WERI-Rb-1 (cell line): ENCODE measurements around the gene ACOT2.
"Not testable (repeated sequence)": the region's sequence is repeated elsewhere in the genome, so short reads cannot be mapped to it uniquely, and the experiment has no call there.

Source experiments
- DNase-seq: peaks from one replicate; pipeline ENCODE4 v3.0.0-alpha.2; 2020
- H3K27ac ChIP-seq: fragments of 250-450 bp; sonication (Bioruptor Pico); 2 replicates; pipeline ENCODE4 v1.5.1; 2020; ENCODE audit warnings: mild to moderate bottlenecking, moderate library complexity
- H3K27me3 ChIP-seq: fragments of 250-450 bp; sonication (Bioruptor Pico); 2 replicates; pipeline ENCODE4 v1.5.1; 2021; ENCODE audit warnings: mild to moderate bottlenecking, low read depth, moderate library complexity; ENCODE audit not compliant: insufficient read depth, severe bottlenecking
- H3K36me3 ChIP-seq: fragments of 250-450 bp; sonication (Bioruptor Pico); 2 replicates; pipeline ENCODE4 v1.5.1; 2020; ENCODE audit warnings: mild to moderate bottlenecking, moderate library complexity
- H3K4me3 ChIP-seq: 2 replicates; pipeline ENCODE4 v1.5.1; 2011; ENCODE audit warnings: low read depth, mild to moderate bottlenecking, control low read depth, low read length
- H3K9me3 ChIP-seq: fragments of 250-450 bp; sonication (Bioruptor Pico); 2 replicates; pipeline ENCODE4 v1.5.1; 2021; ENCODE audit warnings: mild to moderate bottlenecking, moderate library complexity; ENCODE audit not compliant: severe bottlenecking
- CTCF ChIP-seq: IDR thresholded peaks from 2 replicates; pipeline ENCODE4 v1.5.1; 2011; ENCODE audit warnings: low read depth, mild to moderate bottlenecking, control low read depth, inconsistent platforms, low read length

The ACOT2 gene

DNA sequence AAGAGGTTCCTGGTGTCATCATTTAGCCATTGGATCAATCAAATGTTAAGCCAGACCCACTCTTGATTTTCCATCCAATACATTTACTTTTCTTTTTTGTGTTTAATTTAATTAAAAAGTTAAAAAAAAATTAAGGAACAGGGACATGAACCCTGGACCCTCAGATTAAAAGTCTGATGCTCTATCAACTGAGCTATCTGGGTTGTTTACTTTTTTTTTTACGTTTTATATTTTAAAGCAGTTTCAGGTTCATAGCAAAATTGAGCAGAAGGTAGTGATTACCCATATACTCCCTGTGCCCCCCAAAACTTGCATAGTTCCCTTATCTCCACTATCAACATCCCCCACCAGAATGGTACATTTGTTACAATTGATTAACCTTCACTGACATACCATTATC lies 19.7 kb downstream of the ACOT2 start:
- Histone ChIP-seq H3K36me3 (no peaks in the 10 kb centered on the region), H3K4me3 (no peak overlapping the region), H3K27me3 (no peaks in the 10 kb centered on the region), H3K9me3 (no peaks in the 10 kb centered on the region), H3K27ac (no peak overlapping the region)
- no peak for TF ChIP-seq CTCF
- DNase-seq: no peak

DNA sequence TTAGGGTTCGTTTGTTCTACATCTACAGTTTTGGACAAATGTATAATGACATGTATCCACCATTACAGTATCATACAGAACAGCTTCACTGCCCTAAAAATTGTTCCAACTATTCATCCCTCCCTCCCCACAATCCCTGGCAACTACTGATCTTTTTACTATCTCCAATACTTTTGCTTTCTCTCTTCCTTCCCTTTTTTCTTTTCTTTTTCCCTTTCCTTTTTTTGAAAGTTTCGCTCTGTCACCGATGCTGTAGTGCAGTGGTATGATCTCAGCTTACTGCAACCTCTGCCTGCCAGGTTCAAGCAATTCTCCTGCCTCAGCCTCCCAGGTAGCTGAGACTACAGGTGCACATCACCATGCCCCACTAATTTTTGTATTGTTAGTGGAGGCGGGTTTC lies 20.1 kb downstream of the ACOT2 start:
- no peaks in the 10 kb centered on the region for H3K9me3 ChIP-seq
- DNase-seq: no peak
- no peaks in the 10 kb centered on the region for H3K27me3 ChIP-seq
- no peak overlapping the region for H3K27ac ChIP-seq
- no peak overlapping the region for H3K4me3 ChIP-seq
- TF ChIP-seq CTCF: no peak
- no peaks in the 10 kb centered on the region for H3K36me3 ChIP-seq

GRCh38 chr14:73590673-73591004 lies 21.6 kb downstream of the ACOT2 start:
- not testable (repeated sequence) for H3K36me3 ChIP-seq, H3K4me3 ChIP-seq, H3K27me3 ChIP-seq, H3K27ac ChIP-seq, DNase-seq, H3K9me3 ChIP-seq

DNA sequence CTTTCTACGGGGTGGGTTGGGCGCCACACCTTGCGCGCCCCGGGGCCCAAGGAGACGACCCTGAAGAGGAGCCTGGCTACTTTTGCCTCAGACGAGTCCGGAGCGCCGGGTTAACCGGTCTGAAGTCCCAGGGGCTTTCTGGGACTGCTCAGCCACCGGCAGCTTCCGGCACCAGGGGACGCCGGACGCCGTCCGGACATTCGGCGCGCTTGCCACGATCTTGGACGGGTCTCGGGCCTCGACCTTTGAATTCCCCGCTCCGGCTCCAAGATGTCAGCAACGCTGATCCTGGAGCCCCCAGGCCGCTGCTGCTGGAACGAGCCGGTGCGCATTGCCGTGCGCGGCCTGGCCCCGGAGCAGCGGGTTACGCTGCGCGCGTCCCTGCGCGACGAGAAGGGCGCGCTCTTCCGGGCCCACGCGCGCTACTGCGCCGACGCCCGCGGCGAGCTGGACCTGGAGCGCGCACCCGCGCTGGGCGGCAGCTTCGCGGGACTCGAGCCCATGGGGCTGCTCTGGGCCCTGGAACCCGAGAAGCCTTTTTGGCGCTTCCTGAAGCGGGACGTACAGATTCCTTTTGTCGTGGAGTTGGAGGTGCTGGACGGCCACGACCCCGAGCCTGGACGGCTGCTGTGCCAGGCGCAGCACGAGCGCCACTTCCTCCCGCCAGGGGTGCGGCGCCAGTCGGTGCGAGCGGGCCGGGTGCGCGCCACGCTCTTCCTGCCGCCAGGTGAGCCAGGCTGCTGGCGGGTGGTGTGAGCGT lies 22.9 kb downstream of the ACOT2 start, which contains the start of gene ACOT4:
ACOT4 (plus strand) TSS at position 184 of the 760 bp plus-strand sequence; CDS start at position 271, 87 bp downstream.
- DNase-seq: no peak
- no peak for TF ChIP-seq CTCF
- Histone ChIP-seq H3K27me3 (no peaks in the 10 kb centered on the region), H3K27ac (no peak within 1 kb of the TSS), H3K9me3 (no peaks in the 10 kb centered on the region), H3K4me3 (no peak within 1 kb of the TSS), H3K36me3 (no peaks in the 10 kb centered on the region)

GRCh38 chr14:73594491-73594890 lies 25.5 kb downstream of the ACOT2 start:
- no peak for TF ChIP-seq CTCF
- Histone ChIP-seq H3K36me3 (no peaks in the 10 kb centered on the region), H3K9me3 (no peaks in the 10 kb centered on the region), H3K27me3 (no peaks in the 10 kb centered on the region), H3K4me3 (no peak overlapping the region), H3K27ac (no peak overlapping the region)
- no peak for DNase-seq

DNA sequence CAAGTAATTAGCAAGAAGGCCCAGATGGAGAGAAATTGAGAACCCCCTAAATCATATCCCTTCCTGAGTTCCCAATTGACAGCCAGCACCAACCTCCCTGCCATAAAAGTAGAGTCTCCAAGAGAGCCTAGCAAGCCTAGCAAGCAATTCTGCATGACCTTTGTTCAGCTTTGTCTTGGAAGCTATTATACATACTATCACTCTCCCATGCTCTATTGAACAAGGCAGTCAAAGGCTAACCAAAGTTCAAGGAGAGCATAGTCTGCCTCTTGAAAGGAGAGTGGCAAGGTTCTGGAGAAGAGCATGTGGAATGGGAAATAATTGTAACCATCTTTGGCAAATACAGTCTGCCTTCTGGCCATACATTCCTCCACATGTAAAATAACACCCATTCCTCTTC lies 30.5 kb downstream of the ACOT2 start:
- no peak for TF ChIP-seq CTCF
- no peaks in the 10 kb centered on the region for H3K9me3 ChIP-seq

More for the DNA sequence above, 30.5 kb downstream of the ACOT2 start:
- H3K36me3 ChIP-seq: no peaks in the 10 kb centered on the region
- H3K4me3 ChIP-seq: no peak overlapping the region
- no peak overlapping the region for H3K27ac ChIP-seq
- no peak for DNase-seq
- H3K27me3 ChIP-seq: no peaks in the 10 kb centered on the region
